MCF 10A (cell line): Measurements from ENCODE around the gene SALL3. TPM values are rescaled to one million over a fixed set of nuclear protein-coding genes. Genes with fewer than 3 reads are reported as not detected.
"Not testable (repeated sequence)": the region's sequence is repeated elsewhere in the genome, so short reads cannot be mapped to it uniquely, and the experiment has no call there.

ENCODE experiments used
- BruUV-seq: library from RNA; stranded (reverse); fragments of 400-500 nt; replicated peaks from 2 replicates; lab custom pipeline; 2021; lab: Mats Ljungman, UMichigan
- CTCF ChIA-PET: fragments of 300-600 bp; sonication (Branson Sonifier 250); formaldehyde crosslinking; extraction: SDS; loops from one replicate; lab custom pipeline; 2021; ENCODE audit warnings: antibody characterized with exemption, inconsistent platforms; lab: Yijun Ruan, JAX
- POLR2A ChIA-PET: fragments of 300-600, 350-650 bp; sonication (Branson Sonifier 250); formaldehyde crosslinking; extraction: SDS; loops from one replicate; lab custom pipeline; 2020; ENCODE audit warnings: antibody characterized with exemption, inconsistent platforms; lab: Yijun Ruan, JAX
- DNase-seq: peaks from one replicate; pipeline ENCODE4 v3.0.0-alpha.2; 2018; ENCODE audit not compliant: unreplicated experiment
- H3K27ac Mint-ChIP-seq: one replicate; pipeline ENCODE4 v1.8.0; 2022; ENCODE audit warnings: mild to moderate bottlenecking, low read depth, mixed read lengths; ENCODE audit not compliant: unreplicated experiment
- H3K27me3 Mint-ChIP-seq: one replicate; pipeline ENCODE4 v1.8.0; 2022; ENCODE audit warnings: mixed read lengths; ENCODE audit not compliant: insufficient read depth, unreplicated experiment
- H3K36me3 Mint-ChIP-seq: one replicate; pipeline ENCODE4 v1.8.0; 2022; ENCODE audit warnings: mild to moderate bottlenecking, moderate library complexity, mixed read lengths; ENCODE audit not compliant: insufficient read depth, unreplicated experiment
- H3K4me1 Mint-ChIP-seq: one replicate; pipeline ENCODE4 v1.8.0; 2022; ENCODE audit warnings: mixed read lengths; ENCODE audit not compliant: insufficient read depth, unreplicated experiment
- H3K4me3 Mint-ChIP-seq: one replicate; pipeline ENCODE4 v1.8.0; 2022; ENCODE audit warnings: mild to moderate bottlenecking, moderate library complexity, mixed read lengths; ENCODE audit not compliant: unreplicated experiment
- H3K9me3 Mint-ChIP-seq: one replicate; pipeline ENCODE4 v1.8.0; 2022; ENCODE audit warnings: mixed read lengths; ENCODE audit not compliant: unreplicated experiment
- intact Hi-C: fragments of 100-400 bp; cut with micrococcal nuclease; formaldehyde crosslinking; loops from 2 replicates; pipeline ENCODE4 v1.14.1; 2022
- total RNA-seq: library from RNA; stranded (reverse); gene quantifications from 2 replicates; pipeline ENCODE4 v1.2.3, GENCODE V29; 2022
- TF ChIP-seq, protein P1 (sequence below): fragments of 200-600 bp; IDR thresholded peaks from one replicate; pipeline ENCODE4 v1.8.0; 2022; ENCODE audit warnings: antibody characterized with exemption, mild to moderate bottlenecking; ENCODE audit not compliant: unreplicated experiment

Gene SALL3
- total RNA-seq, 1 experiment from 2014 or later = not detected

DNA sequence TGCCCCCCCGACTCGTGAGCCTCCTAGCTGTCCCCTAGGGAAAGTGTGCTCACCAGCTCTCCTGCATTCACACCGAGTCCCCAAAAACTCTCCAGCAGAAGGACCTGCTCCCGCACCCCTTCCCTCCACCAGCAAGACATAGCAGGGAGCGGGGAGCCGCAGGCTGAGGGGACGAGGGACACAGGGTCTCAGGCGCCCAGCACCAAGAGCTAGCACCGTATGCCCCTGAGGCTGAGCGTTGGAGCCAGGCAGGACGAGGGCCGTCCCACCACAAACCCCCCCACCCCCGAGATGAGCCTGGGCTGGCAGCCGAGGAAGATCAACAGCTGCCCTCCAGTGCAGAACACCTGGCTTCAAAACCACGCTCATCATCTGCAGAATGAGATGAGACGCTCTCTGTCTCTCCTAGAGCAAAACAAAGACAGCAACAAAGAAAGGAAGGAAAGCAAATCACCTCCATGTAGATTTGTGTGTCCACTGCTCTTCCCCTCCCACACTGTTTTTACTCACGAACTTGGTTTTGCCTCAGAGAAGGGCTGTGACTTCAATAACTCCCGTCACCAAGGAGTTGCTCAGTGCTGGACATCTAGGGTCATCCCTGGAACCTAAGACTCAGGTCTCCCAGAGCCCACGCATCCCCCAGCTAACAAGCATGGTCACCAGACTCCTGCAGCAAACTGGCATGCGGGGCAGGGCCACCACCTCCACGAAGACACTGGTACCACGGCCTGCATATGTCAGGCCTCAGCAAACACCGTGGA, 39.7 kb upstream of the SALL3 start:
- H3K36me3 Mint-ChIP-seq = peaks cover 6% of the 10 kb centered on the region
- POLR2A ChIA-PET = no interaction called here
- H3K4me1 Mint-ChIP-seq = no peaks in the 10 kb centered on the region
- BruUV-seq = no TSS peak
- TF ChIP-seq, protein P1, sequence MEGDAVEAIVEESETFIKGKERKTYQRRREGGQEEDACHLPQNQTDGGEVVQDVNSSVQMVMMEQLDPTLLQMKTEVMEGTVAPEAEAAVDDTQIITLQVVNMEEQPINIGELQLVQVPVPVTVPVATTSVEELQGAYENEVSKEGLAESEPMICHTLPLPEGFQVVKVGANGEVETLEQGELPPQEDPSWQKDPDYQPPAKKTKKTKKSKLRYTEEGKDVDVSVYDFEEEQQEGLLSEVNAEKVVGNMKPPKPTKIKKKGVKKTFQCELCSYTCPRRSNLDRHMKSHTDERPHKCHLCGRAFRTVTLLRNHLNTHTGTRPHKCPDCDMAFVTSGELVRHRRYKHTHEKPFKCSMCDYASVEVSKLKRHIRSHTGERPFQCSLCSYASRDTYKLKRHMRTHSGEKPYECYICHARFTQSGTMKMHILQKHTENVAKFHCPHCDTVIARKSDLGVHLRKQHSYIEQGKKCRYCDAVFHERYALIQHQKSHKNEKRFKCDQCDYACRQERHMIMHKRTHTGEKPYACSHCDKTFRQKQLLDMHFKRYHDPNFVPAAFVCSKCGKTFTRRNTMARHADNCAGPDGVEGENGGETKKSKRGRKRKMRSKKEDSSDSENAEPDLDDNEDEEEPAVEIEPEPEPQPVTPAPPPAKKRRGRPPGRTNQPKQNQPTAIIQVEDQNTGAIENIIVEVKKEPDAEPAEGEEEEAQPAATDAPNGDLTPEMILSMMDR = no peak
- no peak for DNase-seq
- H3K27ac Mint-ChIP-seq = no peak overlapping the region
- intact Hi-C loops = no loop called here
- H3K27me3 Mint-ChIP-seq = no peaks in the 10 kb centered on the region
- peaks cover 32% of the 10 kb centered on the region for H3K9me3 Mint-ChIP-seq
- H3K4me3 Mint-ChIP-seq = no peak overlapping the region
- CTCF ChIA-PET = interaction anchor here (0.6 to 0.9 kb wide), 2 partner anchors 9 to 305 kb away, joined by 3 read pairs; no protein-coding TSS in a partner anchor

DNA sequence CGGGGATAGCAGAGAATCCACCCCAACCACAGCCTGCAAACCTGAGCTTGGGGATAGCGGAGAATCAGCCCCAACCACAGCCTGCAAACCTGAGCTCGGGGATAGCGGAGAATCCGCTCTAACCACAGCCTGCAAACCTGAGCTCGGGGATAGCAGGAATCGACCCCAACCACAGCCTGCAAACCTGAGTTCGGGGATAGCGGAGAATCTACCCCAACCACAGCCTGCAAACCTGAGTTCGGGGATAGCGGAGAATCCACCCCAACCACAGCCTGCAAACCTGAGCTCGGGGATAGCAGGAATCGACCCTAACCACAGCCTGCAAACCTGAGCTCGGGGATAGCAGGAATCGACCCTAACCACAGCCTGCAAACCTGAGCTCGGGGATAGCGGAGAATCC, 37.4 kb upstream of the SALL3 start:
- H3K4me3 Mint-ChIP-seq, BruUV-seq, H3K27me3 Mint-ChIP-seq, H3K4me1 Mint-ChIP-seq, POLR2A ChIA-PET, H3K27ac Mint-ChIP-seq, DNase-seq, H3K36me3 Mint-ChIP-seq, intact Hi-C loops: not testable (repeated sequence)
- CTCF ChIA-PET = interaction anchor here (0.6 to 0.7 kb wide), 2 partner anchors 15 to 211 kb away, joined by 3 read pairs; no protein-coding TSS in a partner anchor
- peaks cover 34% of the 10 kb centered on the region for H3K9me3 Mint-ChIP-seq

DNA sequence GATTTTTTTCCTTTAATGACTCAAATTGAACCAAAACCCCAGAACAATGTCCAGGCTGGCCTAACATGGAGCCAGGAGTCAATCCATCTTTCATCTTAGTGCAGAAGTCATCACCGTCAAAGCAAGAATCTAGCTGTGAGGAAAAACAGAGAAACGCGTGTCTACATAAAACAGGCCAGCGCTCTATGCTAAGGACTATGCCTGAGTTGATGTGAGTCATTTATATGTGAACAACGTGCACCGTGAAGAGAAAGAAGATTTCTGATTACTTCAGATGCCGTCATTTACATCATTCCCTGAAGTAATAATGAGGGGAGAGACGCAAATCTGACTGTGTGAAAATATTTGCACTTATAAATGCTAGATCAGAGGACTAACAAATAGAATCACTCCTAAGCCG, 34.0 kb upstream of the SALL3 start:
- H3K9me3 Mint-ChIP-seq = peaks cover 21% of the 10 kb centered on the region
- H3K4me1 Mint-ChIP-seq = no peaks in the 10 kb centered on the region
- H3K36me3 Mint-ChIP-seq = peaks cover 6% of the 10 kb centered on the region
- no peak overlapping the region for H3K27ac Mint-ChIP-seq
- no peak overlapping the region for H3K4me3 Mint-ChIP-seq
- no TSS peak for BruUV-seq
- ChIA-PET POLR2A (no interaction called here), CTCF (no interaction called here)
- intact Hi-C loops = no loop called here
- DNase-seq = no peak
- TF ChIP-seq, protein P1 = no peak
- no peaks in the 10 kb centered on the region for H3K27me3 Mint-ChIP-seq

DNA sequence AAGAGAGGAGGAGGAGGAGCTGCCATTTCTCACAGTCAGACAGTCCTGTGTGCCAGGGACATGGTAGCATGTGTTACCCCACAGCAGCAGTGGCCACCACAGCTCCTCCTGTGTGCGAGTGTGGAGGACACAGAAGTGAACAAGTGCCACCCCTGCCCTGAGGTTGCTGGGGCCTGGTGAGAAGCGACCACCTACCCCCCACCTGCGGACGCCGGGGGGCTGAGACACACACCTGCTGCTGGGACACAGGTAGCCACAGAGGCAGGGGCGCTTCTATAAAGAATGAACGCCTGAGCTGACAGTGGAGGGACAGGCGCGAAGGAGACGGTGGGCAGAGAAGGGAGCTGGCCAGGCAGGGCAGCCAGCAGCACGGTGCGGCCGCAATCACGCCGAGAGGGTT, 32.3 kb upstream of the SALL3 start:
- peaks cover 29% of the 10 kb centered on the region for H3K9me3 Mint-ChIP-seq
- TF ChIP-seq, protein P1 = no peak
- peaks cover 6% of the 10 kb centered on the region for H3K36me3 Mint-ChIP-seq
- H3K27me3 Mint-ChIP-seq = no peaks in the 10 kb centered on the region
- H3K4me1 Mint-ChIP-seq = no peaks in the 10 kb centered on the region
- no TSS peak for BruUV-seq
- intact Hi-C loops = no loop called here
- ChIA-PET POLR2A (no interaction called here), CTCF (no interaction called here)
- no peak overlapping the region for H3K4me3 Mint-ChIP-seq
- DNase-seq = no peak
- no peak overlapping the region for H3K27ac Mint-ChIP-seq
